GM12865 (cell line): ENCODE results near the gene OS9.

Experiments used
- DNase-seq: peaks from one replicate; pipeline ENCODE4 v3.0.0; 2010; ENCODE audit warnings: low read depth
- H3K4me3 ChIP-seq: 2 replicates; pipeline ENCODE4 v1.5.1; 2011; ENCODE audit warnings: mild to moderate bottlenecking, low read depth, low read length, control low read depth
- CTCF ChIP-seq: IDR thresholded peaks from 2 replicates; pipeline ENCODE4 v1.5.1; 2011; ENCODE audit warnings: low read length, control low read depth, low read depth, inconsistent platforms; ENCODE audit not compliant: insufficient read depth; ENCODE audit errors: missing control alignments

The OS9 gene

GRCh38 chr12:57740656-57741412 is 46.9 kb downstream of the OS9 start:
- TF ChIP-seq CTCF, result no peak
- H3K4me3 ChIP-seq, result peak overlapping the region; percentile 84
- peak; percentile 85 for DNase-seq

DNA sequence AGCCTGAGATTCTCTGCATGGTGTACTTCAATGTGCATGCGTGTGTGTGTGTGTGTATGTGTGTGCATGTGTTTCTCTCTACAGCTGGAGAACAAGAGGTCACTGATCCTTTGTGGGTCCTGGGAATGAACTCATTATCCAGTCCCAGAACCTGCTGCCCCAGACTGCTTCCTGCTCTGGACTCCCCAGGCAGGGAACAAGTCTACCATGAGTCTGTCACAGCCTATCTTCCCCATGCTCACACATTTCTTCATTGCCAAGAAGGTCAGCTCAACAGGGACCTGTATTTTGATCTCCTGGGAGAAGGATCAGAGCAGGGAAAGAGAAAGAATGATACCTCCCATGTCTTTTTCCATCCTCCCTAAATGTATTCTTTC is 47.5 kb downstream of the OS9 start:
- H3K4me3 ChIP-seq, result peak overlapping the region; percentile 84
- DNase-seq, result no peak
- TF ChIP-seq CTCF, result no peak

- DNase-seq, result peak; percentile 87
- TF ChIP-seq CTCF, result peak; percentile 67
- H3K4me3 ChIP-seq, result peak overlapping the region; percentile 84
These were observed 48.2 kb downstream of the OS9 start for GRCh38 chr12:57741844-57742738.

- DNase-seq, result no peak
- H3K4me3 ChIP-seq, result peak overlapping the region; percentile 77; the same call in 1 of the 2 replicates
- no peak for TF ChIP-seq CTCF
These were observed 49.8 kb downstream of the OS9 start for GRCh38 chr12:57743769-57744168.

DNA sequence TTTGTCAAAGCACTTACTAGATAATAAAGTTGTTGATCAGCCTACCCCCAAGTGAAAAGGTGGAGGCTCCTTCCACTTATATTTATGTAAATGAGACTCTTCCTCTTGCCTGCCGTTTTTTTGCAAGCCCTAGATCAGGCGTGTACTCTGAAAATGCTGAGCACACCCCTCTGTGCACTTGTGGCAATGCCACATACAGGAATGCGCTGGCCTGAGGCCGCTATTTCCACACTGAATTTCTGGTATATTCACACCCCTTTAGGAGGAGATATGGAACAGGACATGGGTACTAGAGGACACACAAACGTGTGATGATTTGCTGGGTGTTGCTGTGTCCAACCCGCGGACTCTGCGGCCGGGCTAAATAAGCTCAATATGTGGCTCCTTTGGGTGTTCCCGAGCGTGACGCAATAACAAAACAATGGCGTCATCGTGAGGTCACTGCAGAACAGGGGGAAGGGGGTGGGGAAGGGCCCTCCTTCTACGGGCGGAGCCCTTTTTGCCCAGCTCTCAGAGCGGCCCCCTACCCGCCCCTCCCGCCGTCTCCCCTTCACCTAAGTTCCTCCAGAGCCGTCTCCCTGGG is 50.4 kb downstream of the OS9 start:
- TF ChIP-seq CTCF, result no peak
- peak; percentile 75 for DNase-seq
- peak overlapping the region; percentile 77 for H3K4me3 ChIP-seq

DNA sequence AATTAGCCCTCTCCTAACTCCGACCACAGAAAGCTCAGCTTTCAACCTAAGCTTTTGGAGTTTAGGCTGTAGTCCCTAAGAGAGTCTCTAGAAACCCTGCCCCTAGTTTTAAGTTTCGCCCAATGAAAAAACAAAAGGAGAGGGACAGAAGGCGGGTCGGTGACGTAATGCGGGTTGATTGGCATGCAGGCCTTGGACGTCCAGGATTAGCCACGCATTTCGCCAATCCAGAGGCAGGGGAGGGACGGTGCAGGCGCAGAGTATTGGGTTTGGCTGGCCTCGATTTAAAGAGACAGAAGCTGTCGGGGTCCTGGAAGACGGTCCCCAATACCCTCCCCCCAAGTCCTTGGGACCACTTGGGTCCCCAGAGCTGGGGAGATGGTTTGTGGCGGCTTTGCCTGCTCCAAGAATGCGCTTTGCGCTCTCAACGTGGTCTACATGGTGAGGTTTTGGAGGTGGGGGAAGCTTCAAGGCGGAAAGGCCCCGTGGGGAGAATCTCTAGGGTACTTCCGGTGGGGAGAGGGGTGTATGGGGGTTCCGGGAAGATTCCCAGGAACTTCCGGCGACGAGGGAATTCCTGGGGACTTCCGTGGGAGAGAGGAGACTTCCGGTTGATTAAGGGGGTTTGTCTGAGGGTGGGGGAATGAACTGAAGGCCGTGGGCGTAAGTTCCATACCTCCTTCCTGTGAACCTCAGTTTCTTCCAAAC is 51.0 kb downstream of the OS9 start, which contains the start of gene TSPAN31:
Gene TSPAN31, plus strand, starts transcription at position 263 of the 708 bp plus-strand sequence. Its CDS starts 116 bp downstream, at position 379.
- no peak for TF ChIP-seq CTCF
- peak within 1 kb of the TSS; percentile 77 for H3K4me3 ChIP-seq

More for the DNA sequence above, 51.0 kb downstream of the OS9 start, which contains the start of gene TSPAN31:
- DNase-seq, result peak; percentile 98
